D721Med (cell line): ENCODE data around the gene SEC22B.
"Not testable (repeated sequence)": the region's sequence is repeated elsewhere in the genome, so short reads cannot be mapped to it uniquely, and the experiment has no call there.

ENCODE experiments used
- DNase-seq: peaks from one replicate; pipeline ENCODE4 v3.0.0; 2011; ENCODE audit warnings: low spot score; ENCODE audit not compliant: insufficient read length
- FAIRE-seq: peaks from 2 replicates; lab custom pipeline; 2011; peaks lifted over from hg19 to GRCh38; lab: Jason Lieb, UNC
- CTCF ChIP-seq: IDR thresholded peaks from 2 replicates; pipeline ENCODE4 v1.5.1; 2012; ENCODE audit warnings: mild to moderate bottlenecking, control low read depth; ENCODE audit not compliant: insufficient read depth; ENCODE audit errors: missing control alignments

The SEC22B gene

GRCh38 chr1:120133228-120133927 is 42.9 kb downstream of the SEC22B start:
- no peak for DNase-seq
- FAIRE-seq = no peak
- no peak for TF ChIP-seq CTCF

- not testable (repeated sequence) for FAIRE-seq, DNase-seq
Observed at GRCh38 chr1:120132406-120132763, 43.9 kb downstream of the SEC22B start.

- not testable (repeated sequence) for FAIRE-seq, DNase-seq
Observed at GRCh38 chr1:120131611-120132405, 44.5 kb downstream of the SEC22B start.

- not testable (repeated sequence) for DNase-seq, FAIRE-seq
Observed at GRCh38 chr1:120127921-120128320, 48.4 kb downstream of the SEC22B start.

GRCh38 chr1:120126216-120126615 is 50.1 kb downstream of the SEC22B start:
- FAIRE-seq, DNase-seq: not testable (repeated sequence)

- not testable (repeated sequence) for FAIRE-seq, DNase-seq
Observed at GRCh38 chr1:120124628-120125027, 51.7 kb downstream of the SEC22B start.

GRCh38 chr1:120123813-120124510 is 52.4 kb downstream of the SEC22B start:
- DNase-seq, FAIRE-seq: not testable (repeated sequence)

- DNase-seq, FAIRE-seq: not testable (repeated sequence)
Observed at GRCh38 chr1:120122262-120122893, 53.9 kb downstream of the SEC22B start.

GRCh38 chr1:120121830-120122229 is 54.5 kb downstream of the SEC22B start:
- not testable (repeated sequence) for FAIRE-seq

GRCh38 chr1:120120525-120120924 is 55.8 kb downstream of the SEC22B start:
- not testable (repeated sequence) for FAIRE-seq

More at GRCh38 chr1:120121830-120122229, 54.5 kb downstream of the SEC22B start:
- DNase-seq = not testable (repeated sequence)

GRCh38 chr1:120117371-120118177 is 58.7 kb downstream of the SEC22B start:
- DNase-seq, FAIRE-seq: not testable (repeated sequence)

More at GRCh38 chr1:120120525-120120924, 55.8 kb downstream of the SEC22B start:
- not testable (repeated sequence) for DNase-seq

- DNase-seq, FAIRE-seq: not testable (repeated sequence)
Observed at GRCh38 chr1:120116094-120116493, 60.2 kb downstream of the SEC22B start.

GRCh38 chr1:120113134-120113533 is 63.2 kb downstream of the SEC22B start:
- FAIRE-seq, DNase-seq: not testable (repeated sequence)

GRCh38 chr1:120112212-120112611 is 64.1 kb downstream of the SEC22B start:
- not testable (repeated sequence) for DNase-seq, FAIRE-seq

- FAIRE-seq, DNase-seq: not testable (repeated sequence)
Observed at GRCh38 chr1:120111771-120112170, 64.5 kb downstream of the SEC22B start.

- not testable (repeated sequence) for DNase-seq, FAIRE-seq
Observed at GRCh38 chr1:120111008-120111407, 65.3 kb downstream of the SEC22B start.

GRCh38 chr1:120109656-120110055 is 66.7 kb downstream of the SEC22B start:
- not testable (repeated sequence) for FAIRE-seq, DNase-seq
